KOPT-K1 (cell line): ENCODE data around the gene NUAK1.

Experiments
- H3K27ac ChIP-seq: fragments of 200-600 bp; sonication (generic); 2 replicates; pipeline ENCODE4 v1.5.1; 2016; ENCODE audit warnings: antibody characterized with exemption, mild to moderate bottlenecking, low read depth, low read length; ENCODE audit not compliant: poor library complexity, severe bottlenecking
- H3K36me3 ChIP-seq: fragments of 200-600 bp; sonication (generic); 2 replicates; pipeline ENCODE4 v1.5.1; 2017; ENCODE audit warnings: antibody characterized with exemption, mild to moderate bottlenecking, low read length, moderate library complexity; ENCODE audit not compliant: insufficient read depth
- H3K9me3 ChIP-seq: fragments of 200-600 bp; sonication (generic); 2 replicates; pipeline ENCODE4 v1.5.1; 2017; ENCODE audit warnings: antibody characterized with exemption, low read length, mild to moderate bottlenecking; ENCODE audit not compliant: insufficient read depth, poor library complexity, severe bottlenecking

The NUAK1 gene

GRCh38 chr12:106128585-106129328, 10.0 kb downstream of the NUAK1 start:
- Histone ChIP-seq H3K27ac (no peak overlapping the region), H3K9me3 (no peaks in the 10 kb centered on the region), H3K36me3 (no peaks in the 10 kb centered on the region)

GRCh38 chr12:106127338-106128126, 11.2 kb downstream of the NUAK1 start:
- Histone ChIP-seq H3K36me3 (no peaks in the 10 kb centered on the region), H3K27ac (no peak overlapping the region), H3K9me3 (no peaks in the 10 kb centered on the region)

GRCh38 chr12:106126441-106127337, 12.1 kb downstream of the NUAK1 start:
- H3K36me3 ChIP-seq, result no peaks in the 10 kb centered on the region
- H3K9me3 ChIP-seq, result no peaks in the 10 kb centered on the region
- H3K27ac ChIP-seq, result no peak overlapping the region

GRCh38 chr12:106125351-106126095, 13.2 kb downstream of the NUAK1 start:
- Histone ChIP-seq H3K9me3 (no peaks in the 10 kb centered on the region), H3K36me3 (no peaks in the 10 kb centered on the region), H3K27ac (no peak overlapping the region)

GRCh38 chr12:106123551-106124081, 15.1 kb downstream of the NUAK1 start:
- H3K9me3 ChIP-seq, result no peaks in the 10 kb centered on the region
- H3K36me3 ChIP-seq, result no peaks in the 10 kb centered on the region
- no peak overlapping the region for H3K27ac ChIP-seq

GRCh38 chr12:106123110-106123509, 15.6 kb downstream of the NUAK1 start:
- H3K27ac ChIP-seq, result no peak overlapping the region
- no peaks in the 10 kb centered on the region for H3K36me3 ChIP-seq
- H3K9me3 ChIP-seq, result no peaks in the 10 kb centered on the region

- Histone ChIP-seq H3K36me3 (no peaks in the 10 kb centered on the region), H3K27ac (no peak overlapping the region), H3K9me3 (no peaks in the 10 kb centered on the region)
Observed at GRCh38 chr12:106122004-106122403, 16.8 kb downstream of the NUAK1 start.

GRCh38 chr12:106120519-106121105, 18.1 kb downstream of the NUAK1 start:
- no peak overlapping the region for H3K27ac ChIP-seq

GRCh38 chr12:106119301-106119700, 19.5 kb downstream of the NUAK1 start:
- Histone ChIP-seq H3K27ac (no peak overlapping the region), H3K36me3 (no peaks in the 10 kb centered on the region), H3K9me3 (no peaks in the 10 kb centered on the region)

More at GRCh38 chr12:106120519-106121105, 18.1 kb downstream of the NUAK1 start:
- Histone ChIP-seq H3K36me3 (no peaks in the 10 kb centered on the region), H3K9me3 (no peaks in the 10 kb centered on the region)

- no peak overlapping the region for H3K27ac ChIP-seq
Observed at GRCh38 chr12:106118381-106119130, 20.2 kb downstream of the NUAK1 start.

GRCh38 chr12:106115440-106115839, 23.3 kb downstream of the NUAK1 start:
- Histone ChIP-seq H3K9me3 (no peaks in the 10 kb centered on the region), H3K27ac (no peak overlapping the region), H3K36me3 (no peaks in the 10 kb centered on the region)

More at GRCh38 chr12:106118381-106119130, 20.2 kb downstream of the NUAK1 start:
- no peaks in the 10 kb centered on the region for H3K9me3 ChIP-seq
- no peaks in the 10 kb centered on the region for H3K36me3 ChIP-seq

- no peaks in the 10 kb centered on the region for H3K9me3 ChIP-seq
- no peak overlapping the region for H3K27ac ChIP-seq
- H3K36me3 ChIP-seq, result no peaks in the 10 kb centered on the region
Observed at GRCh38 chr12:106114447-106115068, 24.2 kb downstream of the NUAK1 start.

GRCh38 chr12:106113824-106114446, 24.8 kb downstream of the NUAK1 start:
- H3K36me3 ChIP-seq, result no peaks in the 10 kb centered on the region
- H3K27ac ChIP-seq, result no peak overlapping the region
- no peaks in the 10 kb centered on the region for H3K9me3 ChIP-seq
